Stimulated activated CD8-positive, alpha-beta memory T cell treated with anti-CD3 and anti-CD28 coated beads, Interleukin-4, amount 100 ng/mL, for 4 hours (primary cell): ENCODE measurements around the gene ANO10.
"Not testable (repeated sequence)": the region's sequence is repeated elsewhere in the genome, so short reads cannot be mapped to it uniquely, and the experiment has no call there.

Experiments
- DNase-seq, 2 donors: peaks; one replicate each; pipeline ENCODE4 v3.0.0-alpha.2; 2020; ENCODE audit warnings: low read depth in 2 of 2, low spot score in 1 of 2

ANO10 gene

GRCh38 chr3:43582866-43583265 is 38.9 kb downstream of the ANO10 start:
- no peak for DNase-seq

GRCh38 chr3:43581343-43581742 is 40.5 kb downstream of the ANO10 start:
- DNase-seq, result no peak

GRCh38 chr3:43580181-43580580 is 41.6 kb downstream of the ANO10 start:
- DNase-seq, result no peak

GRCh38 chr3:43573576-43573975 is 48.2 kb downstream of the ANO10 start:
- DNase-seq, result no peak

- DNase-seq, result not testable (repeated sequence)
Measured at GRCh38 chr3:43565661-43566341, 56.0 kb downstream of the ANO10 start.

GRCh38 chr3:43559961-43560360 is 61.9 kb downstream of the ANO10 start:
- DNase-seq, result no peak

- DNase-seq, result no peak
Measured at GRCh38 chr3:43558171-43558570, 63.6 kb downstream of the ANO10 start.

- DNase-seq, result no peak
Measured at GRCh38 chr3:43549626-43550290, 72.1 kb downstream of the ANO10 start.

GRCh38 chr3:43544277-43544676 is 77.5 kb downstream of the ANO10 start:
- not testable (repeated sequence) for DNase-seq

- DNase-seq, result no peak
Measured at GRCh38 chr3:43542328-43543043, 79.3 kb downstream of the ANO10 start.

- DNase-seq, result no peak
Measured at GRCh38 chr3:43540624-43541023, 81.2 kb downstream of the ANO10 start.

- no peak for DNase-seq
Measured at GRCh38 chr3:43539321-43539720, 82.5 kb downstream of the ANO10 start.

- no peak for DNase-seq
Measured at GRCh38 chr3:43537225-43537624, 84.6 kb downstream of the ANO10 start.

GRCh38 chr3:43534675-43535074 is 87.1 kb downstream of the ANO10 start:
- DNase-seq, result no peak

- no peak for DNase-seq
Measured at GRCh38 chr3:43533009-43533408, 88.8 kb downstream of the ANO10 start.

GRCh38 chr3:43531835-43532234 is 90.0 kb downstream of the ANO10 start:
- no peak for DNase-seq

GRCh38 chr3:43528498-43529099 is 93.2 kb downstream of the ANO10 start:
- DNase-seq, result no peak

GRCh38 chr3:43526956-43527355 is 94.9 kb downstream of the ANO10 start:
- DNase-seq, result no peak

- DNase-seq, result no peak
Measured at GRCh38 chr3:43525941-43526607, 95.7 kb downstream of the ANO10 start.

- DNase-seq, result no peak
Measured at GRCh38 chr3:43525386-43525785, 96.4 kb downstream of the ANO10 start.

- no peak for DNase-seq
Measured at GRCh38 chr3:43523454-43524053, 98.3 kb downstream of the ANO10 start.
